ENCODE data around the gene CIB4.

GRCh38 chr2:26629751-26630150 lies 11.4 kb downstream of the CIB4 start:
- TF ChIP-seq CTCF (IDR thresholded peaks at IDR 0.05), result no peak
- no peak for TF ChIP-seq POLR2AphosphoS5 (IDR thresholded peaks at IDR 0.05)
- TF ChIP-seq POLR2A (IDR thresholded peaks at IDR 0.05), result no peak
- TF ChIP-seq EP300 (IDR thresholded peaks at IDR 0.05), result no peak

Data from sigmoid colon (tissue), 4 donors.